Stimulated activated CD4-positive, alpha-beta T cell treated with anti-CD3 and anti-CD28 coated beads, Interleukin-1b, Interleukin-23, amount 100 ng/mL, for 1 hour (primary cell): Measurements from ENCODE around the gene SRI.
"Not testable (repeated sequence)": the region's sequence is repeated elsewhere in the genome, so short reads cannot be mapped to it uniquely, and the experiment has no call there.

ENCODE experiments used
- DNase-seq, 2 donors: peaks; one replicate each; pipeline ENCODE4 v3.0.0-alpha.2; 2020; ENCODE audit warnings: low read depth in 2 of 2

Gene SRI

GRCh38 chr7:88183051-88183450 is 36.8 kb downstream of the SRI start:
- no peak for DNase-seq

- DNase-seq, result no peak
Measured at GRCh38 chr7:88176190-88176589, 43.6 kb downstream of the SRI start.

- DNase-seq, result no peak
Measured at GRCh38 chr7:88172842-88173241, 47.0 kb downstream of the SRI start.

- DNase-seq, result no peak
Measured at GRCh38 chr7:88169717-88170320, 50.0 kb downstream of the SRI start.

- DNase-seq, result no peak
Measured at GRCh38 chr7:88167721-88168120, 52.1 kb downstream of the SRI start.

- DNase-seq, result no peak
Measured at GRCh38 chr7:88167223-88167622, 52.6 kb downstream of the SRI start.

GRCh38 chr7:88165697-88166096 is 54.1 kb downstream of the SRI start:
- no peak for DNase-seq

- DNase-seq, result not testable (repeated sequence)
Measured at GRCh38 chr7:88159741-88160140, 60.1 kb downstream of the SRI start.

- no peak for DNase-seq
Measured at GRCh38 chr7:88156356-88156755, 63.5 kb downstream of the SRI start.

GRCh38 chr7:88155756-88156155 is 64.1 kb downstream of the SRI start:
- no peak for DNase-seq
